GM12878 (cell line): Measurements from ENCODE around the gene ACVR1B. TPM values are rescaled to one million over a fixed set of nuclear protein-coding genes. Genes with fewer than 3 reads are reported as not detected.

Source experiments
- ATAC-seq: fragments of 200-7000 bp; cut with Tn5 transposase; 3 replicates; pipeline ENCODE4 v1.9.1; 2020; ENCODE audit warnings: mild to moderate bottlenecking, moderate library complexity
- BruUV-seq: library from RNA; stranded (reverse); fragments of 400-500 nt; replicated peaks from 2 replicates; lab custom pipeline; 2021; lab: Mats Ljungman, UMichigan
- CTCF ChIA-PET: fragments of 300-600 bp; sonication (Branson Sonifier 250); formaldehyde crosslinking; extraction: SDS; loops from one replicate; lab custom pipeline; 2021; ENCODE audit warnings: inconsistent platforms; lab: Yijun Ruan, JAX
- POLR2A ChIA-PET: fragments of 350-600 bp; formaldehyde crosslinking; extraction: SDS; loops from one replicate; lab custom pipeline; 2021; ENCODE audit warnings: inconsistent platforms; lab: Charles Lee
- RAD21 ChIA-PET: fragments of 300-600 bp; sonication (Branson Sonifier 250); formaldehyde crosslinking; loops from one replicate; lab custom pipeline; 2023; ENCODE audit warnings: antibody characterized with exemption; ENCODE audit not compliant: unreplicated experiment; lab: Charles Lee
- SMC1A ChIA-PET: fragments of 300-600 bp; sonication (Branson Sonifier 250); formaldehyde crosslinking; loops from one replicate; lab custom pipeline; 2023; ENCODE audit not compliant: unreplicated experiment, uncharacterized antibody; lab: Charles Lee
- DNase-seq: peaks from one replicate; pipeline ENCODE4 v3.0.0-alpha.2; 2011; ENCODE audit warnings: low read depth, low spot score
- FAIRE-seq: peaks from 3 replicates; lab custom pipeline; 2011; peaks lifted over from hg19 to GRCh38; lab: Jason Lieb, UNC
- H2AFZ ChIP-seq: 2 replicates; pipeline ENCODE4 v1.6.0; 2011; ENCODE audit warnings: low read depth, low read length, control low read depth; ENCODE audit not compliant: control insufficient read depth
- H3K27ac ChIP-seq: 2 replicates; pipeline ENCODE4 v1.5.1; 2011; ENCODE audit warnings: control low read depth; ENCODE audit not compliant: control insufficient read depth, insufficient read depth
- H3K27me3 ChIP-seq, 2 experiments: replicated peaks in 1 of 2; 2 replicates each; pipeline versions ENCODE4 v1.6.0 to v1.6.1; 2011; ENCODE audit warnings: low read length in 1 of 2; ENCODE audit not compliant: control insufficient read depth in 2 of 2, insufficient read depth in 2 of 2
- H3K36me3 ChIP-seq, 2 experiments: 2 replicates each; pipeline ENCODE4 v1.5.1; 2011; ENCODE audit warnings: low read length in 1 of 2; ENCODE audit not compliant: control insufficient read depth in 2 of 2, insufficient read depth in 2 of 2
- H3K4me1 ChIP-seq: 2 replicates; pipeline ENCODE4 v1.6.1; 2011; ENCODE audit warnings: mild to moderate bottlenecking, low read length, moderate library complexity, mixed read lengths; ENCODE audit not compliant: control insufficient read depth, insufficient read depth
- H3K4me2 ChIP-seq: 2 replicates; pipeline ENCODE4 v1.6.0; 2011; ENCODE audit warnings: control low read depth; ENCODE audit not compliant: control insufficient read depth, insufficient read depth
- H3K4me3 ChIP-seq: fragments of 200-600 bp; sonication (generic); 2 replicates; pipeline ENCODE4 v1.5.1; 2016
- H3K79me2 ChIP-seq: 2 replicates; pipeline ENCODE4 v1.6.0; 2011; ENCODE audit warnings: low read length; ENCODE audit not compliant: control insufficient read depth, insufficient read depth
- H3K9ac ChIP-seq: 2 replicates; pipeline ENCODE4 v1.8.0; 2011; ENCODE audit warnings: low read length, control low read depth, mixed read lengths; ENCODE audit not compliant: control insufficient read depth, insufficient read depth
- H3K9me3 ChIP-seq: replicated peaks from 3 replicates; pipeline ENCODE4 v1.5.1; 2011; ENCODE audit warnings: mild to moderate bottlenecking, low read length; ENCODE audit not compliant: control insufficient read depth, insufficient read depth
- H4K20me1 ChIP-seq: 2 replicates; pipeline ENCODE4 v1.6.0; 2011; ENCODE audit not compliant: control insufficient read depth, insufficient read depth
- BHLHE40 ChIP-seq, 2 experiments: fragments of 450-650 bp in 1 of 2; IDR thresholded peaks; 2 replicates each; pipeline ENCODE4 v1.6.1; 2011 to 2017; ENCODE audit warnings: low read depth in 2 of 2, borderline replicate concordance in 1 of 2, improper control_type of control experiment in 1 of 2, low read length in 1 of 2, mild to moderate bottlenecking in 1 of 2
- CHD1 ChIP-seq: IDR thresholded peaks from 2 replicates; pipeline ENCODE4 v1.6.1; 2012; ENCODE audit warnings: low read depth, low read length, improper control_type of control experiment
- IRF3 ChIP-seq: fragments of 450-650 bp; IDR thresholded peaks from 2 replicates; pipeline ENCODE4 v1.6.1; 2014; ENCODE audit warnings: mild to moderate bottlenecking
- IRF4 ChIP-seq: IDR thresholded peaks from 2 replicates; pipeline ENCODE4 v1.6.1; 2011; ENCODE audit warnings: low read depth, low read length
- JUNB ChIP-seq: IDR thresholded peaks from 2 replicates; pipeline ENCODE4 v1.6.1; 2016; ENCODE audit warnings: antibody characterized with exemption, mild to moderate bottlenecking
- NFXL1 ChIP-seq: fragments of 450-650 bp; IDR thresholded peaks from 2 replicates; pipeline ENCODE4 v1.6.1; 2017; ENCODE audit warnings: antibody characterized with exemption, mild to moderate bottlenecking, borderline replicate concordance
- RCOR1 ChIP-seq: conservative IDR thresholded peaks from 2 replicates; pipeline ENCODE4 v1.6.1; 2012; ENCODE audit warnings: low read depth, low read length, improper control_type of control experiment
- RUNX3 ChIP-seq: IDR thresholded peaks from 2 replicates; pipeline ENCODE4 v1.6.1; 2012; ENCODE audit warnings: low read length, inconsistent platforms
- SMARCA5 ChIP-seq: fragments of 450-650 bp; IDR thresholded peaks from 2 replicates; pipeline ENCODE4 v1.6.1; 2017; ENCODE audit warnings: mild to moderate bottlenecking
- YY1 ChIP-seq: IDR thresholded peaks from 2 replicates; pipeline ENCODE4 v1.6.1; 2011; ENCODE audit warnings: low read depth, mild to moderate bottlenecking, low read length
- WGBS: methylation state at CpG from one replicate; pipeline ENCODE4 v1.1.6; 2016; ENCODE audit warnings: low lambda C conversion rate; ENCODE audit not compliant: insufficient replicate concordance, insufficient coverage; ENCODE audit errors: missing lambda C conversion rate; 5-methylcytosine and 5-hydroxymethylcytosine counted together
- in situ Hi-C: fragments of 300-500 bp; cut with MboI; formaldehyde crosslinking; loops from 9 replicates; pipeline ENCODE4 v1.14.3; 2018; ENCODE audit warnings: mixed read lengths
- intact Hi-C: fragments of 100-400 bp; cut with micrococcal nuclease; formaldehyde crosslinking; loops from one replicate; pipeline ENCODE4 v1.14.2; 2022; ENCODE audit not compliant: unreplicated experiment
- polyA plus RNA-seq, 11 experiments: library from polyadenylated mRNA; depleted of rRNA in 4 of 11; unstranded in 6 of 11; stranded (reverse) in 5 of 11; fragments of >200 nt; fragmentation: Nextera tagmentation in 4 of 11; fragmentation: Illumina TruSeq in 1 of 11; extraction: Ambion mirVana in 4 of 11; extraction: Trizol in 1 of 11; gene quantifications; 1 replicate in 1 of 11; 2 replicates in 10 of 11; pipeline versions ENCODE4 v1.2.1 to v1.2.3, GENCODE V29; 2011 to 2016; ENCODE audit warnings: inconsistent platforms in 2 of 11, missing spikeins in 2 of 11, low read depth in 1 of 11
- total RNA-seq, 4 experiments: library from RNA; depleted of rRNA in 3 of 4; stranded (reverse); fragments of >200 nt in 3 of 4; fragmentation: Illumina TruSeq in 1 of 4; extraction: Trizol in 1 of 4; gene quantifications; 2 replicates each; pipeline versions ENCODE4 v1.2.1 to v1.2.3, GENCODE V29; 2013 to 2021

The ACVR1B gene
- total and polyA plus RNA-seq, 10 of the 15 experiments (the other 5 are each of a cell fraction or from before 2014, with no cell fraction given), result 0.02 to 0.69 (median 0.16) TPM; not detected in 2

DNA sequence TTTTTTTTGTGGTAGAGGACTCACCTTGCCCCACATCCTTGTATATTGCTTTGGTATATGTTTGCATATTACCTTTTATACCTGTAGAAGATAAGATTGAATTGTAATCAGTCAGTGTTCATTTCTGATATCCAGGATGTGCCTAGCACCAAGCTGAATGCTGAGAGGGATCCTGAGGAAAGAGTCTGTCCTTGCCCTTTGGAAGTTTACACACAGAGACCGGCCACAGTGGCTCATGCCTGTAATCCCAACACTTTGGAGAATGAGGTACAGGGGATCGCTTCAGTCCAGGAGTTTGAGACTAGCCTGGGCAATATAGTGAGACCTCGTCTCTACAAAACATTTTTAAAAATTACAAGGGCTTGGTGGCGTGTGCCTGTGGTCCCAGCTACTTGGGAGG, 8.4 kb downstream of the ACVR1B start:
- ATAC-seq, result no peak
- RAD21 ChIA-PET, result no interaction called here
- intact Hi-C loops, result no loop called here

More for the DNA sequence above, 8.4 kb downstream of the ACVR1B start:
- H3K4me1 ChIP-seq, result no peaks in the 10 kb centered on the region
- POLR2A ChIA-PET, result no interaction called here
- no peak overlapping the region for H2AFZ ChIP-seq
- DNase-seq, result no peak
- no peak overlapping the region for H3K4me2 ChIP-seq
- TF ChIP-seq IRF4 (no peak), JUNB (no peak), CHD1 (no peak), YY1 (no peak), RCOR1 (no peak), IRF3 (no peak), RUNX3 (no peak), BHLHE40 (IDR thresholded peaks at IDR 0.05; ENCODE audit: borderline replicate concordance in 1 of 2, low read depth in 2 of 2, low read length in 1 of 2) (no peak), SMARCA5 (no peak), NFXL1 (no peak)
- TF ChIP-seq, all 136 proteins: peak for 0
- FAIRE-seq, result no peak
- Histone ChIP-seq H3K4me3 (no peak overlapping the region), H4K20me1 (no peaks in the 10 kb centered on the region), H3K9ac (no peak overlapping the region), H3K9me3 (no peaks in the 10 kb centered on the region; the same call in 2 of the 3 replicates), H3K27ac (no peak overlapping the region), H3K79me2 (no peaks in the 10 kb centered on the region), H3K36me3 (no peaks in the 10 kb centered on the region), H3K27me3 (0 out of 4 replicates have a peak, but pooled peaks cover 0 to 6% of the 10 kb centered on the region in 2 experiments)
- in situ Hi-C loops, result no loop called here
- SMC1A ChIA-PET, result interaction anchor here (1.3 kb wide), 1 partner anchor 12 kb away, joined by 3 read pairs; no protein-coding TSS in a partner anchor
- CTCF ChIA-PET, result interaction anchor here (0.6 kb wide), 1 partner anchor 34 kb away, joined by 3 read pairs; no protein-coding TSS in a partner anchor
- 21% methylated on average over 4 of the region's 4 CpGs for WGBS
- BruUV-seq, result no TSS peak
